Stomach smooth muscle (tissue), 2 donors: Measurements from ENCODE around the gene LBP.
"Not testable (repeated sequence)": the region's sequence is repeated elsewhere in the genome, so short reads cannot be mapped to it uniquely, and the experiment has no call there.

Experiments
- H3K27ac ChIP-seq: one replicate; pipeline ENCODE4 v1.7.0; 2013; ENCODE audit warnings: mild to moderate bottlenecking, low read length, inconsistent platforms
- H3K27me3 ChIP-seq, 2 donors: one replicate each; pipeline ENCODE4 v1.7.0; 2013; ENCODE audit warnings: low read length in 2 of 2; ENCODE audit not compliant: insufficient read depth in 2 of 2, control insufficient read depth in 1 of 2
- H3K36me3 ChIP-seq, 2 donors: one replicate each; pipeline ENCODE4 v1.7.0; 2013; ENCODE audit warnings: low read length in 2 of 2; ENCODE audit not compliant: control insufficient read depth in 2 of 2, insufficient read depth in 2 of 2
- H3K4me1 ChIP-seq: one replicate; pipeline ENCODE4 v1.7.0; 2013; ENCODE audit warnings: low read length; ENCODE audit not compliant: control insufficient read depth, insufficient read depth
- H3K4me3 ChIP-seq, 2 donors: one replicate each; pipeline ENCODE4 v1.7.0; 2013; ENCODE audit warnings: low read length in 2 of 2
- H3K9ac ChIP-seq, 2 donors: one replicate each; pipeline ENCODE4 v1.7.0; 2013; ENCODE audit warnings: low read length in 2 of 2, mild to moderate bottlenecking in 1 of 2
- H3K9me3 ChIP-seq, 2 donors: one replicate each; pipeline ENCODE4 v1.7.0; 2013; ENCODE audit warnings: low read length in 2 of 2; ENCODE audit not compliant: control insufficient read depth in 2 of 2
- donor health status: healthy.
- donor health status: Pancreatic carcinoma.

The LBP gene

DNA sequence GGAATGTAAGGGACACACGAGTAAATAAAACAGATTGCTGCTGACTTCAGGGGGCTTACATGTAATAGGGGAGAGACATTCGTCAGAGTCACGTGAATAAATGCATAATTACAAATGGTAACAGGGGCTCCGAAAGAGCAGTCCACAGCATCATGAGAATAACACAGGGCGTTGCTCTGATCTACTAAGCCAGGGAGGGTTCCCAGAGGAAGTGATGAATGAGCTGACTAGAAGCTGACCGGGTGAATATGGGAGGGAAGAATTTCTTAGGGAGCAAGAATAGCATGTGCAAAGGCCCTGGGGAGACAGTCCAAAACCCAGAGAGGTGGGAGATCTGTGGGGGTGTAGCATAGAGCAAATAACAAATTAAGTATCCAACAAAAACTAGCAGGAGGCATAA, 39.9 kb upstream of the LBP start:
- no peak overlapping the region for H3K4me3 ChIP-seq
- peaks cover 4% of the 10 kb centered on the region for H3K4me1 ChIP-seq
- peaks cover 0 to 5% of the 10 kb centered on the region in 2 donors for H3K9me3 ChIP-seq
- H3K36me3 ChIP-seq, result no peaks in the 10 kb centered on the region
- H3K9ac ChIP-seq, result no peak overlapping the region
- peaks cover 0 to 16% of the 10 kb centered on the region in 2 donors for H3K27me3 ChIP-seq
- no peak overlapping the region for H3K27ac ChIP-seq

DNA sequence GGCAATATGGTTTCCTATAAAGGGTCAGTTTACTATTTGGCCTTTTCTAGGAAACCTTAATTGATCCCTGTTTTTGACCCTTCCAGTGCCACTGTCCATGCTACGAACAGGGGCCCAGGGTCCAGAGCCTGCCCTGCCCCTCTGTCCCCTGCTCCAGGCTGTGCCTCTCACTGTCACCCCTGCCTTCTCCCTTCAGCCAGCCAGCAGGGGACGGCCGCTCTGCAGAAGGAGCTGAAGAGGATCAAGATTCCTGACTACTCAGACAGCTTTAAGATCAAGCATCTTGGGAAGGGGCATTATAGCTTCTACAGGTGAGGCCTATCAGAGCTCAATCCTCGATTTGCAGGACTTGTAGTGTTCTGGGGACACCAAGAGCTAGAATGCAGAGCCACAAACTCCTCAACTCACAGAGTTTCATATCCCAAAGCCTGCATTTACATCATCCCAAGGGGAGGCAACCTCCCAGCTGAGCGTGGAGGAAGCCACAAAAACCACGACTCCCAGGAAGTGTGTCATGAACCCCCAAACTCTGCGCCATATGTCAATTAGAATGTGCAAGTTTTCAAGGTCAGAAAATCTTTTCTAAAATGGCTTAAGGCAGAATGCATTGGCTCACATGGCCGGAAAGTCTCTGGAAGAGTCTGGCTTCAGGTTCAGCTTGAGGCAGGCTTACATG, 38.8 kb upstream of the LBP start:
- H3K27me3 ChIP-seq, result peaks cover 0 to 16% of the 10 kb centered on the region in 2 donors
- no peak overlapping the region for H3K4me3 ChIP-seq
- H3K27ac ChIP-seq, result no peak overlapping the region
- no peaks in the 10 kb centered on the region for H3K36me3 ChIP-seq
- peaks cover 0 to 5% of the 10 kb centered on the region in 2 donors for H3K9me3 ChIP-seq
- peaks cover 4% of the 10 kb centered on the region for H3K4me1 ChIP-seq
- H3K9ac ChIP-seq, result no peak overlapping the region

DNA sequence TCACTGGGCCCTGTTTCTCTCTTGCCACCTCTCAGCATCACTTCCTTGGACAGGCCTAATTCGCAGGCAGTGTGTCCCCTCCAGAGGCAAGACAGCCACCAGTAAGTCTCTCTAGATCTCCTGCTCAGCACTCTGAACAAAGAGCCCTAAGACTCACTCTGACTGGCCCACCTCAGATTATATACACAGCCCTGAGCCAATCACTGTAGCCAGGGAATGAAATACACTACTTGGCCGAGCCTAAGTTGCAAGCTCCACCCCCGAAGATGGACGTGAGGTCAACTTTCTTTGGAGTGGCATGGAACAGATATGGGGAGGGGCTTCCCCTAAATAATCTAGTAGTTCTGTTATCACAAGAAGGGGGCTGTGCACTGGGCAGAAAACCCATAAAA, 38.2 kb upstream of the LBP start:
- Histone ChIP-seq H3K9ac (no peak overlapping the region), H3K4me3 (no peak overlapping the region), H3K9me3 (peaks cover 0 to 5% of the 10 kb centered on the region in 2 donors), H3K4me1 (peaks cover 4% of the 10 kb centered on the region), H3K27ac (no peak overlapping the region), H3K36me3 (no peaks in the 10 kb centered on the region), H3K27me3 (peaks cover 0 to 16% of the 10 kb centered on the region in 2 donors)

DNA sequence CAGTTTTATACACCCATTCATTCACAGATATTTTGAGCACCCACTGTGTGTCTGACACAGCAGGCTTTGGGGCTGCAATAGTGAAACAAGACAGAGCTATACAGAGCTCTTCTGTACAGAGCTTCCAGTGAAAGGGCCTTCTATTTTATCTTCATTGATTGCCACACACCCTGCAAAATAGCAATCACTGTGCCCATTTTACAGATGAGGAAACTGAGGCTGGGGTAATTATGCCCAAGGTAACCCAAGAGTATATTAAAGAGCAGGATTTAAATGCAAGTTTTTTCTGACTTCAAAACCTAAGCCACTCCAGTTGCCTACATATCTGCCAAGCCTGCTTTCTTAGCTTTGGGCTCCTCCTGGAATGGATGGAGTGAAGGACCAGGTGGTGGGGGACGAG, 37.8 kb upstream of the LBP start:
- Histone ChIP-seq H3K36me3 (no peaks in the 10 kb centered on the region), H3K27ac (no peak overlapping the region), H3K9ac (no peak overlapping the region), H3K4me3 (no peak overlapping the region), H3K27me3 (peaks cover 0 to 16% of the 10 kb centered on the region in 2 donors), H3K9me3 (peaks cover 0 to 5% of the 10 kb centered on the region in 2 donors), H3K4me1 (peaks cover 4% of the 10 kb centered on the region)

DNA sequence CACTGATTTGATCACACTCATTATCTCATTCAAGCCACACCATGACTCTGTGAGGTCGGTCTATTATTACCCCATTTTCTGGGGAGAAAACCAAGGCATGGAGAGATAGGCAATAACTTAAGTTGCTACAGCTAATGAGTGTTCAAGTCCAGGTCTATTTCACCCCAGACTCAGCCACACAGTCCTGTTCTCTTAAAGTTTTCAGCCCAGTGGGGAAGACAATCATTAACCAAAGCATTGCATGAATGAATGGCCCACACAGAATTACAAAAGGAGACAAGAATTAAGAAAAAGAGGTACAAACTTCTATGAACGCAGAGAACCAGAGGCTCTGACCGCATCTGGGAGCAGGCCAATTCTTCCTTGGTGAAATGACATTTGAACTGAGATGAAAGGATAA, 35.2 kb upstream of the LBP start:
- H3K27me3 ChIP-seq, result peaks cover 4 to 10% of the 10 kb centered on the region in 2 donors
- no peak overlapping the region for H3K27ac ChIP-seq
- peaks cover 0 to 5% of the 10 kb centered on the region in 2 donors for H3K9me3 ChIP-seq

DNA sequence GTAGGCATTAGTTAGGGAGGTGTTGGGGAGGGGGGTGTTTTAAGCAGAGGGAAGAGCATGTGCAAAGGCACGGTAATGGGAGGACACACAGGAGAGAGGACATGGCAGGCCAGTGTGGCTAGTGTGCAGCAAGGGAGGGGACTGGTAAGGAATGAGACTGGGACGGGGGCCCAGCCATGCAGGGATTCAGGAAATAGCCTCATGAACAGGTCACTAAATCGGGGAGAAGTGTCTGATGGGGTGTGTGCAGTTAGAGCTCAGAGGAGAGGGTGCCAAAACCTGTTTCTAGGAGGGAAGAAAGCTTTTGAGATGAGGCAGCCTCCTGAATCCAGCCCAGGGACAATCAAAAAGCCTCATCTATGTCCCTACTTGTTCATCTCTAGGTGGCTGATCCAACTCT, 34.8 kb upstream of the LBP start:
- no peaks in the 10 kb centered on the region for H3K4me1 ChIP-seq
- no peaks in the 10 kb centered on the region for H3K36me3 ChIP-seq
- no peak overlapping the region for H3K27ac ChIP-seq
- peaks cover 4 to 9% of the 10 kb centered on the region in 2 donors for H3K27me3 ChIP-seq
- no peak overlapping the region for H3K4me3 ChIP-seq
- peaks cover 0 to 5% of the 10 kb centered on the region in 2 donors for H3K9me3 ChIP-seq
- H3K9ac ChIP-seq, result no peak overlapping the region

More for the DNA sequence above, 35.2 kb upstream of the LBP start:
- Histone ChIP-seq H3K9ac (no peak overlapping the region), H3K4me3 (no peak overlapping the region), H3K36me3 (no peaks in the 10 kb centered on the region), H3K4me1 (no peaks in the 10 kb centered on the region)

DNA sequence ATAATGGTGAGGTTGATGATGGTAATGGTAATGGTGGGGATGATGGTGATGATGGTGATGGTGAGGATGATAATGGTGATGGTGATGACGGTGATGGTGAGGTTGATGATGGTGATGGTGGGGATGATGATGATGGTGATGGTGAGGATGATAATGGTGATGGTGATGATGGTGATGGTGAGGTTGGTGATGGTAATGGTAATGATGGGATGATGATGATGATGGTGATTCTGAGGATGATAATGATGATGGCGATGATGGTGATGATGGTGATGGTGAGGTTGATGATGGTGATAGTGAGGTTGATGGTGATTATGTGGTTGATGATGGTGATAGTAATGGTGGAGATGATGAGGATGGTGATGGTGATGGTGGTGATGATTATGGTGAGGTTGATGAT, 32.6 kb upstream of the LBP start:
- Histone ChIP-seq H3K9ac (no peak overlapping the region), H3K27me3 (peaks cover 2 to 4% of the 10 kb centered on the region in 2 donors), H3K4me1 (no peaks in the 10 kb centered on the region), H3K27ac (no peak overlapping the region), H3K9me3 (peaks cover 0 to 5% of the 10 kb centered on the region in 2 donors), H3K36me3 (no peaks in the 10 kb centered on the region), H3K4me3 (no peak overlapping the region)

DNA sequence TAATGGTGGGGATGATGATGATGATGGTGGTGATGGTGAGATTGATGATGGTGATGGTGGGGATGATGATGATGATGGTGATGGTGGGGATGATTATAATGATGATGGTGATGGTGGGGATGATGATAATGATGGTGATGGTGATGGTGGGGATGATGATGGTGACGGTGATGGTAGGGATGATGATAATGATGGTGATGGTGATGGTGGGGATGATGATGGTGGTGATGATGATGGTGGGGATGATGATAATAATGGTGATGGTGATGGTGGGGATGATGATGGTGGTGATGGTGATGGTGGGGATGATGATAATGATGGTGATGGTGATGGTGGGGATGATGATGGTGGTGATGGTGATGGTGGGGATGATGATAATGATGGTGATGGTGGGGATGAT, 31.9 kb upstream of the LBP start:
- not testable (repeated sequence) for H3K4me3 ChIP-seq, H3K27me3 ChIP-seq, H3K9ac ChIP-seq, H3K36me3 ChIP-seq, H3K4me1 ChIP-seq, H3K27ac ChIP-seq, H3K9me3 ChIP-seq

DNA sequence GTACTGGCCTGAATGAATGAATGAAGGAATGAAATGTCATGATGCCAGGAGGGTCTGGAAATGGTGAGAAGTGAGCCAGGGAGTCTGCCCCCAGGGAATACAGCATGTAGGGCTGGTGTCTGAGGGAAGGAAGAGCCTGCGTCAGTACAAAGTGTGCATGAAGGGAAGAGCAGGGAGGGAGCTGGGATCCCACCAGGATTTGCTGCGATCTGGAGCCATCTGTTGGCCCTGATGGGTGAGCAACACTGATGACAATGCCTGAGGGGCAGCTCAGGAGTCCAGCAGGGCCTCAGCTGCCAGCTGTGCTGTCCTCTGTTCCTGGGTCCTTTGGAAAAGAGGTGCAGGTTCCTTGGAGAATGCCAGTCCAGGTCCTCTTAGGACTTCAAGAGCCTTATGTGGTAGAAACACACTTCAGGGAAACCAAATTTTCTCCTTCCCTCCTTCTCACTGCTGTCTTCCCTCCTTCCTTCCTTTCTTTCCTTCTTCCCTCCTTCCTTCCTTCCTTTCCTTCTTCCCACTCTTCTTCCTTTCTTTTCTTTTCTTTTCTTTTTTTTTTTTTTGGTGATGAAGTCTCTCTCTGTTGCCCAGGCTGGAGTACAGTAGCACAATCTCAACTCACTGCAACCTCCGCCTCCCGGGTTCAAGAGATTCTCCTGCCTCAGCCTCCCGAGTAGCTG, 30.9 kb upstream of the LBP start:
- no peak overlapping the region for H3K4me3 ChIP-seq
- H3K36me3 ChIP-seq, result no peaks in the 10 kb centered on the region
- peaks cover 1 to 11% of the 10 kb centered on the region in 2 donors for H3K27me3 ChIP-seq
- H3K9ac ChIP-seq, result no peak overlapping the region
- H3K27ac ChIP-seq, result no peak overlapping the region
- H3K9me3 ChIP-seq, result no peaks in the 10 kb centered on the region
- no peaks in the 10 kb centered on the region for H3K4me1 ChIP-seq

DNA sequence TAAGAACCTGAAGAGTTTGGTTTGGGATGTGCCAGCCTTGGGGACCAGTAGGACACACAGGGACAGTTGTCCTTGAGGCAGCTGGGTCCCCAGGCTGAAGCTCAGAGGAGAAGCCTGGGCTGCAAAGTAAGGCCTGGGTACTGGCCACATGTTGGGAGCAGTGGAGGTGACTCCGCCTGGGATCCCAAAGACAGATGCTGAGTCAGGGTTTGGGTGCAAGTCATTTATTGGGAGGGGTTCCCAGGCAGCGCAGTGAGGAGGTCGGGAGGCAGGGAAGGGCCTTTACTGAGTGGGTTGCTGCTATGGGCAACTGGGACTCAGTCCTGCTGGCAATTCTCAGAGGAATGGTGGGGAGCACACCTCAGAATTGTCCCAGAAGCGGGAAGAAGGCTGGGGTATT, 29.9 kb upstream of the LBP start:
- Histone ChIP-seq H3K27ac (no peak overlapping the region), H3K4me3 (no peak overlapping the region), H3K9ac (no peak overlapping the region), H3K4me1 (no peaks in the 10 kb centered on the region), H3K9me3 (no peaks in the 10 kb centered on the region), H3K27me3 (peaks cover 2 to 11% of the 10 kb centered on the region in 2 donors), H3K36me3 (no peaks in the 10 kb centered on the region)

DNA sequence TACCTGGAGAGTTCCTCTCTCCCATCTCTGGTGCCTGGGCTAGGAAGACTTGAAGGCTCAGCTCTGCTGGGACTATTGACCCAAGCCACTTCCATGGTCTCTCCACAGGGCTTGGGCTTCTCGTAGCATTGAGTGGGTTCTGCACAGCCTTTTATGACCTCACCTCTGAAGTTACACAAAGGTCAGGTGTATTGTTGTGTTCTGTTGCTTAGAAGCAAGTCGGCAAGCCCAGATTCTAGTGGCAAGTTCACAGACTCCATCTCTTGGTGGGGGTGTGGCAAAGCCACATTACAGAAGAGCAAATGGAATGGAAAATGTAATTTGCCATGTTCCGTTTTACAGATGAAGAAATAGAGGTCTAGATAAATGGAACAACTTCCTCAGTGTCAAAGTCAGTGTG, 28.9 kb upstream of the LBP start:
- Histone ChIP-seq H3K27ac (no peak overlapping the region), H3K9ac (no peak overlapping the region), H3K9me3 (no peaks in the 10 kb centered on the region), H3K4me3 (no peak overlapping the region), H3K36me3 (no peaks in the 10 kb centered on the region), H3K27me3 (peaks cover 2 to 11% of the 10 kb centered on the region in 2 donors), H3K4me1 (no peaks in the 10 kb centered on the region)
